IMR-90 (cell line): ENCODE data around the gene PNKD. TPM values are rescaled to one million over a fixed set of nuclear protein-coding genes. Genes with fewer than 3 reads are reported as not detected.

Experiments used
- ATAC-seq: fragments of 200-7000 bp; cut with Tn5 transposase; 2 replicates; pipeline ENCODE4 v1.9.1; 2020; ENCODE audit warnings: low read depth, mild to moderate bottlenecking, moderate library complexity
- BruUV-seq: library from RNA; stranded (reverse); fragments of 400-500 nt; replicated peaks from 2 replicates; lab custom pipeline; 2021; lab: Mats Ljungman, UMichigan
- CTCF ChIA-PET: fragments of 300-600 bp; formaldehyde crosslinking; extraction: SDS; loops from one replicate; lab custom pipeline; 2021; ENCODE audit warnings: antibody characterized with exemption; lab: Yijun Ruan, JAX
- POLR2A ChIA-PET: fragments of 300-600 bp; sonication (Branson Sonifier 250); formaldehyde crosslinking; loops from one replicate; lab custom pipeline; 2022; ENCODE audit warnings: antibody characterized with exemption; ENCODE audit not compliant: unreplicated experiment; lab: Charles Lee
- DNase-seq: peaks from one replicate; pipeline ENCODE4 v3.0.0; 2013
- H2AFZ ChIP-seq: replicated peaks from 2 replicates; pipeline ENCODE3; 2013; ENCODE audit warnings: low read length, mild to moderate bottlenecking; ENCODE audit not compliant: poor library complexity
- H2AK5ac ChIP-seq: 2 replicates; pipeline ENCODE4 v1.6.1; 2013; ENCODE audit warnings: low read depth, low read length, inconsistent platforms
- H2AK9ac ChIP-seq: replicated peaks from 2 replicates; pipeline ENCODE3; 2013; ENCODE audit warnings: mild to moderate bottlenecking, low read depth, low read length, moderate library complexity; ENCODE audit not compliant: poor library complexity
- H2BK120ac ChIP-seq: 2 replicates; pipeline ENCODE4 v1.6.1; 2013; ENCODE audit warnings: low read depth, low read length, inconsistent platforms
- H2BK15ac ChIP-seq: 3 replicates; pipeline ENCODE4 v1.6.1; 2013; ENCODE audit warnings: low read depth, low read length, inconsistent platforms
- H2BK20ac ChIP-seq: 2 replicates; pipeline ENCODE4 v1.6.1; 2013; ENCODE audit warnings: low read depth, mild to moderate bottlenecking, inconsistent platforms, low read length, moderate library complexity
- H2BK5ac ChIP-seq: 2 replicates; pipeline ENCODE4 v1.6.1; 2013; ENCODE audit warnings: mild to moderate bottlenecking, low read depth, low read length, inconsistent platforms; ENCODE audit not compliant: poor library complexity, severe bottlenecking
- H3K14ac ChIP-seq: replicated peaks from 2 replicates; pipeline ENCODE4 v1.6.1; 2013; ENCODE audit warnings: low read depth, low read length, inconsistent platforms
- H3K18ac ChIP-seq: 2 replicates; pipeline ENCODE4 v1.6.1; 2013; ENCODE audit warnings: low read depth, low read length, control low read depth
- H3K23ac ChIP-seq: 2 replicates; pipeline ENCODE4 v1.6.1; 2013; ENCODE audit warnings: low read depth, low read length, inconsistent platforms
- H3K27ac ChIP-seq: 2 replicates; pipeline ENCODE4 v1.5.1; 2013; ENCODE audit warnings: mild to moderate bottlenecking, control low read depth, low read length; ENCODE audit not compliant: insufficient read depth
- H3K27me3 ChIP-seq: 2 replicates; pipeline ENCODE4 v1.6.1; 2013; ENCODE audit warnings: low read length; ENCODE audit not compliant: control insufficient read depth, insufficient read depth
- H3K36me3 ChIP-seq: 2 replicates; pipeline ENCODE4 v1.6.1; 2013; ENCODE audit warnings: low read length, mixed read lengths; ENCODE audit not compliant: control insufficient read depth, insufficient read depth
- H3K4ac ChIP-seq: 2 replicates; pipeline ENCODE4 v1.6.1; 2013; ENCODE audit warnings: low read depth, low read length, inconsistent platforms
- H3K4me1 ChIP-seq: 2 replicates; pipeline ENCODE4 v1.6.1; 2013; ENCODE audit warnings: low read length, mixed read lengths; ENCODE audit not compliant: control insufficient read depth, insufficient read depth
- H3K4me2 ChIP-seq: 2 replicates; pipeline ENCODE4 v1.6.1; 2013; ENCODE audit warnings: low read depth, mild to moderate bottlenecking, control low read depth, low read length, moderate library complexity
- H3K4me3 ChIP-seq: 2 replicates; pipeline ENCODE4 v1.5.1; 2013; ENCODE audit warnings: low read depth, mild to moderate bottlenecking, control low read depth, low read length, moderate library complexity; ENCODE audit not compliant: insufficient read depth
- H3K56ac ChIP-seq: 2 replicates; pipeline ENCODE4 v1.6.1; 2013; ENCODE audit warnings: low read length, inconsistent platforms; ENCODE audit not compliant: insufficient read depth; ENCODE audit errors: extremely low read depth
- H3K79me1 ChIP-seq, 2 experiments: 2 replicates each; pipeline ENCODE4 v1.6.1; 2013; ENCODE audit warnings: low read length in 2 of 2, inconsistent platforms in 1 of 2, low read depth in 1 of 2
- H3K9ac ChIP-seq: 2 replicates; pipeline ENCODE4 v1.6.1; 2013; ENCODE audit warnings: low read depth, low read length, control low read depth
- H3K9me1 ChIP-seq: 2 replicates; pipeline ENCODE4 v1.6.1; 2013; ENCODE audit warnings: low read length, inconsistent platforms; ENCODE audit not compliant: insufficient read depth
- H3K9me3 ChIP-seq: 2 replicates; pipeline ENCODE4 v1.6.1; 2013; ENCODE audit warnings: low read length; ENCODE audit not compliant: control insufficient read depth, insufficient read depth
- H4K20me1 ChIP-seq: 2 replicates; pipeline ENCODE4 v1.6.1; 2013; ENCODE audit warnings: low read length, inconsistent platforms; ENCODE audit not compliant: insufficient read depth
- H4K5ac ChIP-seq: 2 replicates; pipeline ENCODE4 v1.6.1; 2013; ENCODE audit warnings: mild to moderate bottlenecking, low read depth, low read length, control low read depth
- H4K8ac ChIP-seq, 2 experiments: 2 replicates each; pipeline ENCODE4 v1.6.1; 2013; ENCODE audit warnings: low read depth in 2 of 2, low read length in 2 of 2, control low read depth in 1 of 2, inconsistent platforms in 1 of 2
- H4K91ac ChIP-seq: 2 replicates; pipeline ENCODE4 v1.6.1; 2013; ENCODE audit warnings: low read depth, low read length, inconsistent platforms; ENCODE audit not compliant: insufficient read depth
- CTCF ChIP-seq: conservative IDR thresholded peaks from 2 replicates; pipeline ENCODE4 v1.5.1; 2012; ENCODE audit warnings: mild to moderate bottlenecking, low read depth, low read length, improper control_type of control experiment
- ELK1 ChIP-seq: fragments of 150-350 bp; IDR thresholded peaks from 2 replicates; pipeline ENCODE4 v1.6.1; 2016; ENCODE audit warnings: low read depth, mild to moderate bottlenecking, low read length, moderate library complexity, borderline replicate concordance
- NFE2L2 ChIP-seq: fragments of 150-350 bp; IDR thresholded peaks from 2 replicates; pipeline ENCODE4 v1.6.1; 2016; ENCODE audit warnings: low read depth, mild to moderate bottlenecking, low read length
- USF2 ChIP-seq: fragments of 150-350 bp; IDR thresholded peaks from 2 replicates; pipeline ENCODE4 v1.6.1; 2017; ENCODE audit warnings: mild to moderate bottlenecking, antibody characterized with exemption, low read length, low read depth
- WGBS, 2 experiments: methylation state at CpG; one replicate each; pipeline versions ENCODE4 v1.1.5 to v1.1.7; 2013; ENCODE audit warnings: missing lambda C conversion rate in 2 of 2; ENCODE audit not compliant: insufficient read length in 1 of 2; ENCODE audit errors: extremely low coverage in 2 of 2; 5-methylcytosine and 5-hydroxymethylcytosine counted together
- dilution Hi-C: fragments of 300-500 bp; cut with HindIII; formaldehyde crosslinking; loops from one replicate; pipeline ENCODE4 v1.14.3; 2018; ENCODE audit warnings: low sequenced_read_pairs; ENCODE audit not compliant: unreplicated experiment
- in situ Hi-C: fragments of 300-500 bp; cut with MboI; formaldehyde crosslinking; loops from 3 replicates; pipeline ENCODE4 v1.14.3; 2019; ENCODE audit warnings: low sequenced_read_pairs, inconsistent platforms, mixed read lengths
- intact Hi-C: fragments of 100-400 bp; cut with micrococcal nuclease; formaldehyde crosslinking; loops from 2 replicates; pipeline ENCODE4 v1.10.0; 2022
- polyA plus RNA-seq, 3 experiments: library from polyadenylated mRNA; depleted of rRNA; stranded (reverse); fragments of >200 nt; gene quantifications; 2 replicates each; pipeline ENCODE4 v1.2.3, GENCODE V29; 2012; ENCODE audit warnings: low replicate concordance in 1 of 3
- total RNA-seq: library from RNA; depleted of rRNA; stranded (reverse); fragments of >200 nt; gene quantifications from 2 replicates; pipeline ENCODE4 v1.2.3, GENCODE V29; 2012

Gene PNKD
- total and polyA plus RNA-seq, 2 of the 4 experiments (the other 2 are of a cell fraction) = 19.2 to 68.5 TPM

GRCh38 chr2:218221000-218221399, 49.3 kb upstream of the PNKD start:
- H3K18ac ChIP-seq = no peak overlapping the region
- H2AK5ac ChIP-seq = no peak overlapping the region
- no peak overlapping the region for H3K27ac ChIP-seq
- no peak overlapping the region for H2BK120ac ChIP-seq
- no peak overlapping the region for H2AK9ac ChIP-seq
- no peak for DNase-seq
- no TSS peak for BruUV-seq
- TF ChIP-seq NFE2L2 = no peak
- no peak for TF ChIP-seq CTCF
- TF ChIP-seq ELK1 = no peak
- no peak for TF ChIP-seq USF2
- H4K5ac ChIP-seq = no peak overlapping the region
- H3K9me3 ChIP-seq = no peaks in the 10 kb centered on the region
- peaks cover 22% of the 10 kb centered on the region for H3K4me1 ChIP-seq
- H4K8ac ChIP-seq = no peak overlapping the region
- no peak overlapping the region for H4K91ac ChIP-seq
- no peaks in the 10 kb centered on the region for H3K27me3 ChIP-seq
- ChIA-PET CTCF (interaction anchor here (1.1 kb wide), 1 partner anchor 38 kb away, joined by 3 read pairs; no protein-coding TSS in a partner anchor), POLR2A (interaction anchor here (0.6 kb wide), 1 partner anchor 34 kb away, joined by 9 read pairs; no protein-coding TSS in a partner anchor)
- intact Hi-C loops = no loop called here
- H3K79me1 ChIP-seq = peaks cover 0 to 51% of the 10 kb centered on the region in 2 experiments; a peak in 2 of 4 replicates
- no peak overlapping the region for H2BK20ac ChIP-seq
- peak overlapping the region; percentile 32; the same call in 1 of the 2 replicates for H3K4me2 ChIP-seq
- 79% methylated on average over 2 of the region's 5 CpGs; no CpG with 5 or more reads in 1 of the 2 experiments for WGBS, 2 experiments
- H3K14ac ChIP-seq = no peak overlapping the region
- no peak overlapping the region for H3K23ac ChIP-seq
- H3K4me3 ChIP-seq = no peak overlapping the region
- no peak overlapping the region for H2AFZ ChIP-seq
- H3K56ac ChIP-seq = no peak overlapping the region
- no peak overlapping the region for H3K4ac ChIP-seq
- ATAC-seq = no peak
- H3K36me3 ChIP-seq = peaks cover 16% of the 10 kb centered on the region
- dilution Hi-C loops = no loop called here
- no peak overlapping the region for H2BK15ac ChIP-seq
- peaks cover 16% of the 10 kb centered on the region for H3K9me1 ChIP-seq
- in situ Hi-C loops = no loop called here
- peaks cover 84% of the 10 kb centered on the region for H4K20me1 ChIP-seq
- H3K9ac ChIP-seq = no peak overlapping the region
- H2BK5ac ChIP-seq = no peak overlapping the region
